Measurements from ENCODE around the gene SPOCK1. TPM values are rescaled to one million over a fixed set of nuclear protein-coding genes. Genes with fewer than 3 reads are reported as not detected.

Gene SPOCK1
- polyA plus RNA-seq, 1 experiment, result 304 TPM

DNA sequence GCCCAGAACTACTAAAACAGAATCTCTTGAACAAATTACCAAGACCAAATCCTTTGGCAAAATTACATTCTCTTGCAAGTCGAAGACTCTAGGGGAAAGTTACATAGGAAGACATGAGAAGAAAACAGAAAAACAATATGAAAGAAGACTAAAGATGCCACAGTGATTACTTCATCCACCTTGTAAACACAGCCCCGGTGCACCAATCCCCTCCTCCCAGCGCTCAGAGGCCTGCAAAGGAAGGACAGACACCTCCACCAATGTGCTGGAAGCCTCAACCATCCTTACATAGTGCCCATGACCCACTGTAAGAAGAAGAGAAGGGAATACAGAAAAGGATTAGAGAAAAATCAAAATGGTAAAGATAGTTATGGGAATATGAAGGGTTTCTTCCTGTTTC lies 218.5 kb downstream of the SPOCK1 start:
- no peaks in the 10 kb centered on the region for H3K36me3 ChIP-seq (ENCODE audit: control insufficient read depth, insufficient read depth, low read length)
- no peak overlapping the region for H3K4me3 ChIP-seq (ENCODE audit: low read depth, low read length)
- TF ChIP-seq, protein P1, sequence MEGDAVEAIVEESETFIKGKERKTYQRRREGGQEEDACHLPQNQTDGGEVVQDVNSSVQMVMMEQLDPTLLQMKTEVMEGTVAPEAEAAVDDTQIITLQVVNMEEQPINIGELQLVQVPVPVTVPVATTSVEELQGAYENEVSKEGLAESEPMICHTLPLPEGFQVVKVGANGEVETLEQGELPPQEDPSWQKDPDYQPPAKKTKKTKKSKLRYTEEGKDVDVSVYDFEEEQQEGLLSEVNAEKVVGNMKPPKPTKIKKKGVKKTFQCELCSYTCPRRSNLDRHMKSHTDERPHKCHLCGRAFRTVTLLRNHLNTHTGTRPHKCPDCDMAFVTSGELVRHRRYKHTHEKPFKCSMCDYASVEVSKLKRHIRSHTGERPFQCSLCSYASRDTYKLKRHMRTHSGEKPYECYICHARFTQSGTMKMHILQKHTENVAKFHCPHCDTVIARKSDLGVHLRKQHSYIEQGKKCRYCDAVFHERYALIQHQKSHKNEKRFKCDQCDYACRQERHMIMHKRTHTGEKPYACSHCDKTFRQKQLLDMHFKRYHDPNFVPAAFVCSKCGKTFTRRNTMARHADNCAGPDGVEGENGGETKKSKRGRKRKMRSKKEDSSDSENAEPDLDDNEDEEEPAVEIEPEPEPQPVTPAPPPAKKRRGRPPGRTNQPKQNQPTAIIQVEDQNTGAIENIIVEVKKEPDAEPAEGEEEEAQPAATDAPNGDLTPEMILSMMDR (IDR thresholded peaks at IDR 0.05; ENCODE audit: insufficient read depth, low read depth, low read length), result no peak
- H3K27me3 ChIP-seq (ENCODE audit: control insufficient read depth, insufficient read depth, low read length), result no peaks in the 10 kb centered on the region
- ChIA-PET POLR2A (no interaction called here), CTCF (interaction anchor here (1.6 kb wide), 2 partner anchors 8 kb away, joined by 3 to 4 read pairs; no protein-coding TSS in a partner anchor)
- no peak for DNase-seq (ENCODE audit: low read depth)

DNA sequence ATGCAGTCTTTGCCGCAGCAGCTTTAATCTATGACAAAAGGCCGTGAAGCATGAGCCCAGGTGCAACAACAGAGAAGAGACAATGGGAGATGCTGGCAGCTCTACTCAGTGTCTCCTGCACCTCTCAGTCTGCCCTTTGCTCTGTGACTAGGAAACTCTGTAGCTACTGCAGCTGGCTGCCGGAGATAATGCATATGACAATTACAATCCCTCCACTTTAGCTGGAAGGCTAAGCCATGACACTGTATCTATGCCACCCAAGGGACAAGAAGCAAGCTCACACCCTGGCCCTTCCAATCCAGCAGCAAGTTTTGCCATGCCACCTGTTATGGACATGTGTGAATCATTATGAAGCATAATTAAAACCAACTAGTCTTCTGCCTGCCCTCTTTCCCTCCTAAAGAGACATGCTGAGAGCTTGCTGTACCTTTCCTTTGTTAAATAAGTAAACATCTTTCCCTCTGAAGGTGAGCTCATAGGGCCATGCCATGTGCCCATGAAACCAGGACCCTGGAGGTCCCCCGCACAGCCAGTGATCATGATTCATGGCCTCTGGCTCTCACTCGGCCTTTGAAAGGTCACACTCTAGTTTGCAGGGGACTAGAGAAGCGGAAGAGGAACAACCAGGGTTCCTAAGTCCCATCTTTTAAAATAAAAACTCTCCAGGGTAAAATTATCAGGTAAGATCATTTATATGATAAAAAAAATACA lies 219.4 kb downstream of the SPOCK1 start:
- no peaks in the 10 kb centered on the region for H3K36me3 ChIP-seq (ENCODE audit: control insufficient read depth, insufficient read depth, low read length)
- no peak for DNase-seq (ENCODE audit: low read depth)
- no peak overlapping the region for H3K4me3 ChIP-seq (ENCODE audit: low read depth, low read length)
- POLR2A ChIA-PET, result no interaction called here
- CTCF ChIA-PET, result interaction anchor here (1.6 kb wide), 1 partner anchor 9 kb away, joined by 4 read pairs; no protein-coding TSS in a partner anchor
- TF ChIP-seq, protein P1 (IDR thresholded peaks at IDR 0.05; ENCODE audit: insufficient read depth, low read depth, low read length), result no peak
- no peaks in the 10 kb centered on the region for H3K27me3 ChIP-seq (ENCODE audit: control insufficient read depth, insufficient read depth, low read length)

DNA sequence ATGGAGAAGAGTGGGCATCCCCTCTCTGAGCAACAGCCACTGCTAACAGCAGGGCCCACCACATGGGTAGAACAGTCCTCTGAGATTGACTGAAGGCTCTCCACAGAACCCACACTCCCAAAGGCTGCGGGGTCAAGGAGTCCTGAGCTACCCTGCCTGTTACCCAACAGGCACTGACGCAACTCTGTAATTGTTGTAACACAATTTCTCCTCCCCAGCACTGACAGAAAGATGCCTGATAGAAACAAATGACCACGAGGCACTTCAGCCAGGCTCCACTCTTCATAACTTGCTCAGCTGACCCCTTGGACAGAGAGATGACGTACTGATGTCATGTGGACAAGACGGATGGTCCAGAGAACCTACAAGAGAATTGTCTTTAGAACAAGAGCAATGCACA lies 220.7 kb downstream of the SPOCK1 start:
- no peak for DNase-seq (ENCODE audit: low read depth)

DNA sequence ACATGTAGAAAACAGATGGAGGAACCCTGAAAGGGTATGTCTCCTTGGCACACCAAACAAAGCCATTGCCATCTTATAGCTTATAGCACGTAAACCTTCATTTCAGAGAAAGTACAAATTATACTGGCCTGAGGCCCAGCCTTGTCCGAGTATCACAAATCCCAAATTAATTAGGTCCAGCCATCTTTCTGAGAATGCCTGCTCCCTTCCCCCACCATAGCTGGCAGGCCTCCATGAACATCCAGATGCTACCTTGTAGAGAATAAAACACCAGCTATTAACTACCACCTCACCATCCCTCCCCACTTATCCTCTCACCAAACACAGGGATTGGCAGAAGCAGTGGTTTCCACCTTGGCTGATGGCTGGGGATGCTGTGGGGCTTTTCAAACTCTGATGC lies 224.0 kb downstream of the SPOCK1 start:
- TF ChIP-seq, protein P1 (IDR thresholded peaks at IDR 0.05; ENCODE audit: insufficient read depth, low read depth, low read length), result no peak
- no peak for DNase-seq (ENCODE audit: low read depth)
- ChIA-PET CTCF (interaction anchor here (1.1 kb wide), 1 partner anchor 10 kb away, joined by 3 read pairs; no protein-coding TSS in a partner anchor), POLR2A (no interaction called here)
- no peaks in the 10 kb centered on the region for H3K27me3 ChIP-seq (ENCODE audit: control insufficient read depth, insufficient read depth, low read length)
- H3K36me3 ChIP-seq (ENCODE audit: control insufficient read depth, insufficient read depth, low read length), result no peaks in the 10 kb centered on the region
- no peak overlapping the region for H3K4me3 ChIP-seq (ENCODE audit: low read depth, low read length)

More for the DNA sequence above, 220.7 kb downstream of the SPOCK1 start:
- Histone ChIP-seq H3K4me3 (ENCODE audit: low read depth, low read length) (no peak overlapping the region), H3K27me3 (ENCODE audit: control insufficient read depth, insufficient read depth, low read length) (no peaks in the 10 kb centered on the region), H3K36me3 (ENCODE audit: control insufficient read depth, insufficient read depth, low read length) (no peaks in the 10 kb centered on the region)
- ChIA-PET POLR2A (no interaction called here), CTCF (interaction anchor here (0.9 kb wide), 1 partner anchor 43 kb away, joined by 3 read pairs; no protein-coding TSS in a partner anchor)
- TF ChIP-seq, protein P1 (IDR thresholded peaks at IDR 0.05; ENCODE audit: insufficient read depth, low read depth, low read length), result no peak

DNA sequence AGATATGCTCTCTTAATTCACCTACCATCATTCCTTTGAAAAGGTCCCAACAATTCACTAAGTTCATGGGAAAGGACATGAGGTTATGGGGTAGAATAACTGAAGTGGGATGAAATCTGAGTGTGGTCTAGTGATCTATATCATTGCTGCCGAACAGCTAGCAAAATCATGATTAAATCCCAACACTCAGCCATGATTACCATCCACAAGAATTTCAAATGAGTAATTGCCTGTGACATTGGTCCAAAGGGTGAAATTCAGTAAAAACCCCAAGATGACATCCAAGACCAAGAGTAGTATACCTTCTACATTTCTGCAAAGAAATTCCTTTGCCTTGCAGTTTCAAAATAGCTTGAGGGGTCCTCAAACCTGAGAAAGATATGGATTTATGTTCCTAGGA lies 225.6 kb downstream of the SPOCK1 start:
- ChIA-PET POLR2A (no interaction called here), CTCF (interaction anchor here (1.3 kb wide), 1 partner anchor 46 kb away, joined by 3 read pairs; no protein-coding TSS in a partner anchor)
- Histone ChIP-seq H3K36me3 (ENCODE audit: control insufficient read depth, insufficient read depth, low read length) (no peaks in the 10 kb centered on the region), H3K27me3 (ENCODE audit: control insufficient read depth, insufficient read depth, low read length) (no peaks in the 10 kb centered on the region), H3K4me3 (ENCODE audit: low read depth, low read length) (no peak overlapping the region)
- TF ChIP-seq, protein P1 (IDR thresholded peaks at IDR 0.05; ENCODE audit: insufficient read depth, low read depth, low read length), result no peak
- no peak for DNase-seq (ENCODE audit: low read depth)
